Thyroid gland (tissue), 4 donors: ENCODE results near the gene CERKL.

ENCODE experiments used
- CTCF ChIP-seq, 6 experiments: fragments of 200-600 bp in 3 of 6; fragments of 450-650 bp in 3 of 6; sonication (generic) in 3 of 6; IDR thresholded peaks; one replicate each; pipeline ENCODE4 v1.5.1; 2016 to 2019; ENCODE audit warnings: antibody characterized with exemption in 6 of 6, mild to moderate bottlenecking in 2 of 6, inconsistent platforms in 1 of 6, moderate library complexity in 1 of 6
- POLR2A ChIP-seq, 2 donors: fragments of 450-650 bp; IDR thresholded peaks; one replicate each; pipeline ENCODE4 v1.6.1; 2017; ENCODE audit warnings: antibody characterized with exemption in 2 of 2, mild to moderate bottlenecking in 2 of 2, moderate library complexity in 1 of 2

DNA sequence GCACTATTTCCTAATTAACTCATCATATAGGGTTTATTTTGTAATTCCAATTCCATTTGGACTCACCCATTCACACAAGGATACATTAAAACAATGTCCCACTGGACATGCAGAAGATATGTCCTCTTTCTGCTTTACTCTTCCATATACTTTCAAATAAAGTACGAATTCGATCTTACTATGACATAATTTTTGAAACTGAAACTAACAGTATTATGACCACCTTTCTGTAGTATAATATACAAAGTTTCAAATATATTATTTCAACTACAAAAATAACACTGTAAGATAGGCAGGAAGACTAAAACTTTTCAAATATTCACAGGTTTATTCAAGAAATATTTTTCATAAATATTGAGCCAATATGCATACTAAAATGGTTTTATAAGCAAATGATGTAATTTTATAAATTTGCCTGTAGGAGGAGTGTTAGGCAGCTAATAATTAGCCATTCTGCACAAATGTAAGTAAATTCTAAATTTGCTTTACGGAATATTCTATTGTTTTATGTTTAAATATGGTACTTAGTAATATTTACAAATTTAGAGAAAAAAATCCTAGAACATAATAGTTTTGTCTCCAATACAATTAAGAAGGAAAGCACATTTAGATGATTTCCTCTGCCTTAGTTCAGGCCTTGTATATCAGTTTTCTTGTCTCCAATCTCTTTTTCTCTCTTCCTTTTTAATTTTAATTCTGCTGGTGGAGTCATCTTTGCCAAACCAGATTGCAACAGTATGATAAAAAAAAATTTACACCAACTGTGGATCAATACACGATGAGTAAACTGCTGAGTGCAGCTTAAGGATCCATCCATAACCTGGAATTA, 85.9 kb downstream of the CERKL start:
- TF ChIP-seq CTCF (IDR thresholded peaks at IDR 0.05): peak in 1 of 6 experiments; percentile 14
- TF ChIP-seq POLR2A (IDR thresholded peaks at IDR 0.05): no peak
